ENCODE data around the gene LMX1B.

LMX1B gene

GRCh38 chr9:126693428-126693944 is 79.8 kb downstream of the LMX1B start:
- H3K27ac ChIP-seq (ENCODE audit: low read depth, low read length): no peak overlapping the region
- H3K9me3 ChIP-seq (ENCODE audit: control insufficient read depth, insufficient read depth, low read depth, low read length): no peaks in the 10 kb centered on the region
- no peak overlapping the region for H3K9ac ChIP-seq (ENCODE audit: low read length)
- H3K36me3 ChIP-seq (ENCODE audit: control insufficient read depth, insufficient read depth, low read length): no peaks in the 10 kb centered on the region
- no peak overlapping the region for H3K4me3 ChIP-seq (ENCODE audit: low read depth, low read length)
- H3K27me3 ChIP-seq (ENCODE audit: control insufficient read depth, insufficient read depth, low read length): peaks cover 88% of the 10 kb centered on the region
- peaks cover 6% of the 10 kb centered on the region for H3K4me1 ChIP-seq (ENCODE audit: control insufficient read depth, insufficient read depth, low read length)

DNA sequence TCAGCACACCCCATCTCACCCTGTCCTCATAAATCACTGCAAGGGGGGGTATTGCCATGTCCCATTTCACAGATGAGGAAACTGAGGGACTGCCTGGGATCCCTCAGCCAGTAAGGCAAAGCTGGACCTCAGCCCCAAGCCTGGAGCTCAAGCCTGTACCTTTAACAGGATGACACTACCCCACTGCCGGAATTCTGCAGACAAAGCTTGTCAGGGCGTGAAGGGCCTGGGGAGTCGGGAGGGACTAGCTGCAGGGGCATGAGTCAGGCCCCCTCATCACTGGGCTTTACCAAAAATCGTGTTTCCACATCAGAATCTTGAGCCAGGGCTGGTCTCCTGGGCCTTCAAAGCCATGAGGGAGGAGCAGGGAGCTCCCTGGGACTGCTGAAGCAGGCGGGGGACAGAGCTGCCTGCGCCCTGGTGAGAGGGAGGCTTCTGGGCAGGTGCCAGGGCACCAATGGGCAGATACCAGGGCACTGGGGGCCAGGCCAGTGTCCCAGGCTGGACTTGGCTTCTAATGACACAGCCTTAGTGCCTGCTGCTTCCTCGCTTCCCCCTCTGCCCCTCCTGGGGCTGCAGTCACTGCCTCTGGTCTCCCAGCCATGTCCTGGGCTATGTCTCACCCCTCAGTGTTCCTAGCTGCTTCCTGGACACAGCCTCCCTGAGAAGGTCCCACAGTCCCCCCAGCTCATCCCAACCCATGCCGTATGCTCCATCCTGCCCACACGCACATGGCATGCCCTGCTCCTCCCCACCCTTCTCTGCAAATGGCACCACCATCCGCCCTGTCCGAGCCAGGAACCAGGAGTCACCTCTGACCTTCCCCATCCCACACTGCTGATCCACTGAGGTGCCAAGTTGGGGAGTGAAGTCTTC is 80.7 kb downstream of the LMX1B start:
- Histone ChIP-seq H3K27me3 (ENCODE audit: control insufficient read depth, insufficient read depth, low read length) (peaks cover 88% of the 10 kb centered on the region), H3K4me3 (ENCODE audit: low read depth, low read length) (no peak overlapping the region), H3K27ac (ENCODE audit: low read depth, low read length) (no peak overlapping the region), H3K9ac (ENCODE audit: low read length) (no peak overlapping the region), H3K9me3 (ENCODE audit: control insufficient read depth, insufficient read depth, low read depth, low read length) (no peaks in the 10 kb centered on the region), H3K4me1 (ENCODE audit: control insufficient read depth, insufficient read depth, low read length) (peaks cover 3% of the 10 kb centered on the region; the same call in 1 of the 2 replicates), H3K36me3 (ENCODE audit: control insufficient read depth, insufficient read depth, low read length) (no peaks in the 10 kb centered on the region)

GRCh38 chr9:126695186-126695585 is 81.5 kb downstream of the LMX1B start:
- Histone ChIP-seq H3K27ac (ENCODE audit: low read depth, low read length) (no peak overlapping the region), H3K36me3 (ENCODE audit: control insufficient read depth, insufficient read depth, low read length) (no peaks in the 10 kb centered on the region), H3K9ac (ENCODE audit: low read length) (no peak overlapping the region), H3K27me3 (ENCODE audit: control insufficient read depth, insufficient read depth, low read length) (peaks cover 87% of the 10 kb centered on the region), H3K4me3 (ENCODE audit: low read depth, low read length) (no peak overlapping the region), H3K4me1 (ENCODE audit: control insufficient read depth, insufficient read depth, low read length) (peaks cover 3% of the 10 kb centered on the region; the same call in 1 of the 2 replicates), H3K9me3 (ENCODE audit: control insufficient read depth, insufficient read depth, low read depth, low read length) (no peaks in the 10 kb centered on the region)

GRCh38 chr9:126695701-126696400 is 82.1 kb downstream of the LMX1B start:
- no peak overlapping the region for H3K4me3 ChIP-seq (ENCODE audit: low read depth, low read length)
- no peaks in the 10 kb centered on the region for H3K36me3 ChIP-seq (ENCODE audit: control insufficient read depth, insufficient read depth, low read length)
- no peak overlapping the region for H3K9ac ChIP-seq (ENCODE audit: low read length)
- H3K27me3 ChIP-seq (ENCODE audit: control insufficient read depth, insufficient read depth, low read length): peaks cover 84% of the 10 kb centered on the region
- H3K4me1 ChIP-seq (ENCODE audit: control insufficient read depth, insufficient read depth, low read length): no peaks in the 10 kb centered on the region
- H3K9me3 ChIP-seq (ENCODE audit: control insufficient read depth, insufficient read depth, low read depth, low read length): no peaks in the 10 kb centered on the region
- H3K27ac ChIP-seq (ENCODE audit: low read depth, low read length): no peak overlapping the region

GRCh38 chr9:126696401-126697145 is 82.8 kb downstream of the LMX1B start:
- Histone ChIP-seq H3K4me1 (ENCODE audit: control insufficient read depth, insufficient read depth, low read length) (no peaks in the 10 kb centered on the region), H3K9ac (ENCODE audit: low read length) (no peak overlapping the region), H3K27me3 (ENCODE audit: control insufficient read depth, insufficient read depth, low read length) (peaks cover 84% of the 10 kb centered on the region), H3K27ac (ENCODE audit: low read depth, low read length) (no peak overlapping the region), H3K9me3 (ENCODE audit: control insufficient read depth, insufficient read depth, low read depth, low read length) (no peaks in the 10 kb centered on the region), H3K4me3 (ENCODE audit: low read depth, low read length) (no peak overlapping the region), H3K36me3 (ENCODE audit: control insufficient read depth, insufficient read depth, low read length) (no peaks in the 10 kb centered on the region)

GRCh38 chr9:126697330-126697729 is 83.6 kb downstream of the LMX1B start:
- no peaks in the 10 kb centered on the region for H3K36me3 ChIP-seq (ENCODE audit: control insufficient read depth, insufficient read depth, low read length)
- H3K9ac ChIP-seq (ENCODE audit: low read length): no peak overlapping the region
- H3K4me3 ChIP-seq (ENCODE audit: low read depth, low read length): no peak overlapping the region
- H3K4me1 ChIP-seq (ENCODE audit: control insufficient read depth, insufficient read depth, low read length): no peaks in the 10 kb centered on the region
- H3K9me3 ChIP-seq (ENCODE audit: control insufficient read depth, insufficient read depth, low read depth, low read length): no peaks in the 10 kb centered on the region
- peaks cover 84% of the 10 kb centered on the region for H3K27me3 ChIP-seq (ENCODE audit: control insufficient read depth, insufficient read depth, low read length)
- no peak overlapping the region for H3K27ac ChIP-seq (ENCODE audit: low read depth, low read length)

DNA sequence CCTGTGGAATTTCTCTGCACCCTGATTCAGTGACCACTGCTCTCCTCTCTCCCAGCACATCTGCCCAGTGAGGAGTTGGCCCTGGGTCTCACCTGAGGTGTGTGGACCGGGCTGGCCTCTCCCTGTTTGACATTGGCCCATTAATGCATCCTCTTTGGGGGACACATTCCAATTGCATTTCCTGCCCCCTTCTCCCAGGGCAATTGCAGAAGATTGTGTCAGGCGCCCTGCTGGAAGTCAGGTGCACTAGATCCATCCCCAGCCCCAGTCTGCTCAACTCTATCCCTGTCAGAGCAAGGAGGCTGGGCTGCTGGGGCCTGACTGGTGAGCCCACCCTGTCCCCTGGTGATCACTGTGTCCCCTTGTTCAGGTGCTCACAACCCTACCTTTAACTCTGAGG is 84.5 kb downstream of the LMX1B start:
- H3K27me3 ChIP-seq (ENCODE audit: control insufficient read depth, insufficient read depth, low read length): peaks cover 83% of the 10 kb centered on the region
- no peaks in the 10 kb centered on the region for H3K36me3 ChIP-seq (ENCODE audit: control insufficient read depth, insufficient read depth, low read length)
- H3K4me1 ChIP-seq (ENCODE audit: control insufficient read depth, insufficient read depth, low read length): peaks cover 8% of the 10 kb centered on the region
- no peak overlapping the region for H3K27ac ChIP-seq (ENCODE audit: low read depth, low read length)
- no peak overlapping the region for H3K4me3 ChIP-seq (ENCODE audit: low read depth, low read length)
- no peak overlapping the region for H3K9ac ChIP-seq (ENCODE audit: low read length)
- H3K9me3 ChIP-seq (ENCODE audit: control insufficient read depth, insufficient read depth, low read depth, low read length): no peaks in the 10 kb centered on the region

GRCh38 chr9:126698756-126699155 is 85.0 kb downstream of the LMX1B start:
- Histone ChIP-seq H3K9me3 (ENCODE audit: control insufficient read depth, insufficient read depth, low read depth, low read length) (no peaks in the 10 kb centered on the region), H3K27me3 (ENCODE audit: control insufficient read depth, insufficient read depth, low read length) (peaks cover 87% of the 10 kb centered on the region), H3K27ac (ENCODE audit: low read depth, low read length) (no peak overlapping the region), H3K4me3 (ENCODE audit: low read depth, low read length) (no peak overlapping the region), H3K36me3 (ENCODE audit: control insufficient read depth, insufficient read depth, low read length) (no peaks in the 10 kb centered on the region), H3K9ac (ENCODE audit: low read length) (no peak overlapping the region), H3K4me1 (ENCODE audit: control insufficient read depth, insufficient read depth, low read length) (peaks cover 9% of the 10 kb centered on the region)

GRCh38 chr9:126699401-126699881 is 85.7 kb downstream of the LMX1B start:
- H3K27ac ChIP-seq (ENCODE audit: low read depth, low read length): no peak overlapping the region
- H3K4me1 ChIP-seq (ENCODE audit: control insufficient read depth, insufficient read depth, low read length): peaks cover 12% of the 10 kb centered on the region
- H3K27me3 ChIP-seq (ENCODE audit: control insufficient read depth, insufficient read depth, low read length): peaks cover 87% of the 10 kb centered on the region
- no peaks in the 10 kb centered on the region for H3K36me3 ChIP-seq (ENCODE audit: control insufficient read depth, insufficient read depth, low read length)
- H3K4me3 ChIP-seq (ENCODE audit: low read depth, low read length): no peak overlapping the region
- no peak overlapping the region for H3K9ac ChIP-seq (ENCODE audit: low read length)
- H3K9me3 ChIP-seq (ENCODE audit: control insufficient read depth, insufficient read depth, low read depth, low read length): no peaks in the 10 kb centered on the region

- no peaks in the 10 kb centered on the region for H3K36me3 ChIP-seq (ENCODE audit: control insufficient read depth, insufficient read depth, low read length)
- no peak overlapping the region for H3K9ac ChIP-seq (ENCODE audit: low read length)
- H3K9me3 ChIP-seq (ENCODE audit: control insufficient read depth, insufficient read depth, low read depth, low read length): no peaks in the 10 kb centered on the region
- no peak overlapping the region for H3K4me3 ChIP-seq (ENCODE audit: low read depth, low read length)
- H3K4me1 ChIP-seq (ENCODE audit: control insufficient read depth, insufficient read depth, low read length): peaks cover 19% of the 10 kb centered on the region
- no peak overlapping the region for H3K27ac ChIP-seq (ENCODE audit: low read depth, low read length)
- peaks cover 87% of the 10 kb centered on the region for H3K27me3 ChIP-seq (ENCODE audit: control insufficient read depth, insufficient read depth, low read length)
These were observed 86.6 kb downstream of the LMX1B start for GRCh38 chr9:126700296-126700695.

Measured in HUES6 (cell line).